ENCODE results near the gene CREG2.
"Not testable (repeated sequence)": the region's sequence is repeated elsewhere in the genome, so short reads cannot be mapped to it uniquely, and the experiment has no call there.

The CREG2 gene

GRCh38 chr2:101356055-101356454 lies 31.2 kb downstream of the CREG2 start:
- H3K36me3 ChIP-seq, result no peaks in the 10 kb centered on the region
- no peak for DNase-seq
- H3K9me3 ChIP-seq, result no peaks in the 10 kb centered on the region
- H3K27ac ChIP-seq, result no peak overlapping the region
- intact Hi-C loops (cut with DNase I; ENCODE audit: low total_unique reads), result no loop called here
- H3K4me1 ChIP-seq, result no peaks in the 10 kb centered on the region
- no peak for TF ChIP-seq CTCF (IDR thresholded peaks at IDR 0.05)
- H3K27me3 ChIP-seq, result peaks cover 0 to under 1% of the 10 kb centered on the region in 2 donors
- no peak overlapping the region for H3K4me3 ChIP-seq

GRCh38 chr2:101355401-101356054 lies 31.8 kb downstream of the CREG2 start:
- Histone ChIP-seq H3K4me1 (no peaks in the 10 kb centered on the region), H3K4me3 (no peak overlapping the region), H3K9me3 (no peaks in the 10 kb centered on the region), H3K27me3 (peaks cover 0 to 2% of the 10 kb centered on the region in 2 donors), H3K36me3 (no peaks in the 10 kb centered on the region), H3K27ac (no peak overlapping the region)
- no peak for TF ChIP-seq CTCF (IDR thresholded peaks at IDR 0.05)
- intact Hi-C loops (cut with DNase I; ENCODE audit: low total_unique reads), result no loop called here
- DNase-seq, result no peak

DNA sequence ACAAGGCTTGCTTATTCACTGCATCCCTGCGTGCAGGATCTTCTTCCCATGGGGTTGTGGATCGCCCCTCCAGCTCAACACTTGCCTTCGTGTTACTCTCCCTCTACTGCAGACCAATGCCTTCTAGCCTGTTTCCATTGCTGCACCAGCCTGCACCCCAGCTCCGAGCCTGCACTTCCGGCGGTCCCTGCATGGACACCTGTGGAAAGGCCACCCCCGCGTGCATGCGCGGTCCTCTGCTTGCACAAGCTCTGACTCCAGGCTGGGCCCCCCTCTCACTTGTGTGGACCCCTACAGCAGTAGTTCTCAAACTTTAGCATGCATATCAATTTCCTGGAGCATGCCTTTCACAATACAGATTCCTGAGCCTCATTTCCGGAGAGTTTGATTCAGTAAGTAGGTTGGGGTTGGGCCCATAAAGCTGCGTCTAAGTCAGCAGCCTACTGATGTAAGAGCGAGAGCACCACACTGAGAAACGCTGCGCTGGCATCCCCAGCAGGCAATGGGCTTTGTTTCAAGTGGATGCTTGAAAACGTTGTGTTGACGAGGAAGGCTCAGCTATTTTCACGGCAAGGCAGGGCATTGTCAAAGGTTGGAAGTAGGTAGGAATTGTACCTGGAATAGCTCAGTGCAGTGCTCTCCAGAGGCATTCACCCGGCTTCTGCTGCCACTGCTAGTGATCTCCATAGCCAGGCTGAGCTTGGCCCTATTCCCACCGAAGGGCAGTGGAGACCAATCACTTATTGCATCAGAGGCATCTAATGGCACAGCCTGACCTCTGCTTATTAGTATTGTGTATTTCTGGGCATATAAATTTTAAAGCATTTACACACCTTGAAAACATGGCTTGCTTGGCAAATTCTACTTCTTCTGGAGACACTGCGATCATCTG lies 32.6 kb downstream of the CREG2 start:
- Histone ChIP-seq H3K4me1 (no peaks in the 10 kb centered on the region), H3K36me3 (no peaks in the 10 kb centered on the region), H3K9me3 (no peaks in the 10 kb centered on the region), H3K27me3 (peaks cover 0 to 2% of the 10 kb centered on the region in 2 donors), H3K27ac (no peak overlapping the region), H3K4me3 (no peak overlapping the region)
- DNase-seq, result no peak
- intact Hi-C loops (cut with DNase I; ENCODE audit: low total_unique reads), result no loop called here
- TF ChIP-seq CTCF (IDR thresholded peaks at IDR 0.05), result no peak

GRCh38 chr2:101352631-101353030 lies 34.7 kb downstream of the CREG2 start:
- H3K9me3 ChIP-seq; H3K4me3 ChIP-seq; H3K27me3 ChIP-seq; H3K27ac ChIP-seq; H3K36me3 ChIP-seq; DNase-seq; H3K4me1 ChIP-seq; intact Hi-C loops (cut with DNase I; ENCODE audit: low total_unique reads): not testable (repeated sequence)

DNA sequence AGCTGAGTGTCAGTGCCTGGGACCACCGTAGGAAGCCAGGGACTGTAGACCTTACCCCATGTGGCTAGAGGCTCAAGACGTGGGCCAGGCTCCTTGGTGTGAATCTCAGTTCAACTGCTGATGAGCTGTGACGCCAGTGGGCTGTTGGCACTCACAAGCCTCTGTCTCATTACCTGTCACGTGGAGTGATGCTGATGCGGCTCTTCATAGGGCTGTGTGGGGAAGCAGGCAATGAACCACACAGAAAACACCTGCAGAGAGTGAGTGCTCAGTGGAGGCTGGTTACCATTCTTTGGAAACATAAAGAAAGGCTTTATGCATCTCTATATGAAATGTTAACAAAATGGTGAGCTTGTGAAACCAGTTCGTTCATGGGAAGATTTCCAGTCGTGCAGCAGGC lies 36.1 kb downstream of the CREG2 start:
- no peaks in the 10 kb centered on the region for H3K36me3 ChIP-seq
- H3K27me3 ChIP-seq, result peaks cover 0 to 2% of the 10 kb centered on the region in 2 donors
- H3K4me3 ChIP-seq, result no peak overlapping the region
- no peak for TF ChIP-seq CTCF (IDR thresholded peaks at IDR 0.05)
- H3K27ac ChIP-seq, result no peak overlapping the region
- no peaks in the 10 kb centered on the region for H3K4me1 ChIP-seq
- no peaks in the 10 kb centered on the region for H3K9me3 ChIP-seq
- intact Hi-C loops (cut with DNase I; ENCODE audit: low total_unique reads), result no loop called here
- DNase-seq, result no peak
